Hepatocyte (in vitro differentiated cells): ENCODE data around the gene CNKSR1. TPM values are rescaled to one million over a fixed set of nuclear protein-coding genes. Genes with fewer than 3 reads are reported as not detected.

ENCODE experiments used
- DNase-seq: peaks from one replicate; pipeline ENCODE4 v3.0.0-alpha.2; 2016; ENCODE audit warnings: low spot score
- H2AFZ ChIP-seq: fragments of 200-600 bp; sonication (generic); 2 replicates; pipeline ENCODE4 v1.6.0; 2016; ENCODE audit warnings: antibody characterized with exemption, mild to moderate bottlenecking
- H3K27ac ChIP-seq: fragments of 200-600 bp; sonication (generic); 2 replicates; pipeline ENCODE4 v1.5.1; 2016; ENCODE audit warnings: mild to moderate bottlenecking
- H3K27me3 ChIP-seq: fragments of 200-600 bp; sonication (generic); 2 replicates; pipeline ENCODE4 v1.6.1; 2016
- H3K36me3 ChIP-seq: fragments of 200-600 bp; sonication (generic); replicated peaks from 2 replicates; pipeline ENCODE4 v1.5.1; 2016; ENCODE audit warnings: low read depth; ENCODE audit not compliant: insufficient read depth
- H3K4me1 ChIP-seq: fragments of 200-600 bp; sonication (generic); 2 replicates; pipeline ENCODE4 v1.5.1; 2016; ENCODE audit warnings: mild to moderate bottlenecking, moderate library complexity; ENCODE audit not compliant: insufficient read depth
- H3K4me2 ChIP-seq: fragments of 200-600 bp; sonication (generic); 2 replicates; pipeline ENCODE4 v1.6.0; 2016
- H3K4me3 ChIP-seq: fragments of 200-600 bp; sonication (generic); 2 replicates; pipeline ENCODE4 v1.5.1; 2016; ENCODE audit warnings: mild to moderate bottlenecking
- H3K79me2 ChIP-seq: fragments of 200-600 bp; sonication (generic); 2 replicates; pipeline ENCODE4 v1.6.0; 2017; ENCODE audit warnings: mild to moderate bottlenecking
- H3K9me2 ChIP-seq: fragments of 200-600 bp; sonication (generic); replicated peaks from 2 replicates; pipeline ENCODE4 v1.6.0; 2017; ENCODE audit warnings: mild to moderate bottlenecking; ENCODE audit not compliant: insufficient read depth
- H3K9me3 ChIP-seq: fragments of 200-600 bp; sonication (generic); 2 replicates; pipeline ENCODE4 v1.5.1; 2016; ENCODE audit warnings: low read depth, mild to moderate bottlenecking
- H4K20me1 ChIP-seq: fragments of 200-600 bp; sonication (generic); 2 replicates; pipeline ENCODE4 v1.6.0; 2016; ENCODE audit warnings: mild to moderate bottlenecking; ENCODE audit not compliant: insufficient read depth, poor library complexity, severe bottlenecking
- CTCF ChIP-seq: fragments of 200-600 bp; sonication (generic); IDR thresholded peaks from 2 replicates; pipeline ENCODE4 v1.5.1; 2016; ENCODE audit warnings: antibody characterized with exemption, mild to moderate bottlenecking; ENCODE audit not compliant: poor library complexity
- EZH2 ChIP-seq: fragments of 200-600 bp; sonication (generic); IDR thresholded peaks from 2 replicates; pipeline ENCODE4 v1.6.1; 2016; ENCODE audit warnings: antibody characterized with exemption, mild to moderate bottlenecking, borderline replicate concordance
- EZH2phosphoT487 ChIP-seq: fragments of 200-600 bp; sonication (generic); IDR thresholded peaks from one replicate; pipeline ENCODE4 v1.6.1; 2018; ENCODE audit warnings: antibody characterized with exemption, mild to moderate bottlenecking, low read depth, moderate library complexity; ENCODE audit not compliant: unreplicated experiment, severe bottlenecking
- WGBS: methylation state at CpG from one replicate; pipeline ENCODE4 v1.1.6; 2016; ENCODE audit warnings: low lambda C conversion rate; ENCODE audit errors: missing lambda C conversion rate; 5-methylcytosine and 5-hydroxymethylcytosine counted together
- polyA plus RNA-seq: library from polyadenylated mRNA; unstranded; fragments of >200 nt; fragmentation: Nextera tagmentation; extraction: Ambion mirVana; gene quantifications from 2 replicates; pipeline ENCODE4 v1.2.1, GENCODE V29; 2016
- total RNA-seq: library from RNA; depleted of rRNA; stranded (reverse); fragments of >200 nt; gene quantifications from 2 replicates; pipeline ENCODE4 v1.2.3, GENCODE V29; 2014

Gene CNKSR1
- total RNA-seq, result 13.3 and 18.1 TPM in 2 replicates
- polyA plus RNA-seq, result 31.4 and 38.6 TPM in 2 replicates

GRCh38 chr1:26177182-26177684, at the start of gene CNKSR1:
Gene CNKSR1, plus strand, starts transcription at chr1:26177491. Its CDS starts 57 bp downstream, at chr1:26177548.
- Histone ChIP-seq H3K4me3 (peak within 1 kb of the TSS; percentile 24), H3K27me3 (no peaks in the 10 kb centered on the region), H3K36me3 (no peaks in the 10 kb centered on the region), H3K27ac (peak within 1 kb of the TSS; percentile 95), H2AFZ (peak within 1 kb of the TSS; percentile 44), H4K20me1 (no peaks in the 10 kb centered on the region), H3K79me2 (peaks cover 2% of the 10 kb centered on the region), H3K9me3 (no peaks in the 10 kb centered on the region), H3K4me1 (no peaks in the 10 kb centered on the region), H3K9me2 (no peaks in the 10 kb centered on the region), H3K4me2 (peak within 1 kb of the TSS; percentile 74)
- WGBS, result 27% methylated on average over 21 of the region's 21 CpGs
- peak; percentile 90 for DNase-seq
- TF ChIP-seq CTCF (peak; percentile 28), EZH2phosphoT487 (no peak), EZH2 (no peak)

- no peaks in the 10 kb centered on the region for H3K9me3 ChIP-seq
- no peak overlapping the region for H2AFZ ChIP-seq
- DNase-seq, result no peak
- H3K9me2 ChIP-seq, result no peaks in the 10 kb centered on the region
- H3K27me3 ChIP-seq, result no peaks in the 10 kb centered on the region
- peaks cover 3% of the 10 kb centered on the region for H3K4me1 ChIP-seq
- H3K79me2 ChIP-seq, result peaks cover 2% of the 10 kb centered on the region
- H3K27ac ChIP-seq, result no peak overlapping the region
- H4K20me1 ChIP-seq, result no peaks in the 10 kb centered on the region
- no peak overlapping the region for H3K4me3 ChIP-seq
- 96% methylated on average over 4 of the region's 4 CpGs for WGBS
- no peak for TF ChIP-seq EZH2phosphoT487
- no peak for TF ChIP-seq EZH2
- H3K36me3 ChIP-seq, result no peaks in the 10 kb centered on the region
- H3K4me2 ChIP-seq, result no peak overlapping the region
These were observed 47.5 kb upstream of the CNKSR1 start for GRCh38 chr1:26129778-26130177.

- no peak overlapping the region for H3K4me2 ChIP-seq
- H3K4me1 ChIP-seq, result peaks cover 3% of the 10 kb centered on the region
- no peaks in the 10 kb centered on the region for H3K79me2 ChIP-seq
- no peak overlapping the region for H3K27ac ChIP-seq
- H3K4me3 ChIP-seq, result no peak overlapping the region
- no peaks in the 10 kb centered on the region for H3K27me3 ChIP-seq
- 76% methylated on average over 1 of the region's 1 CpG for WGBS
- H4K20me1 ChIP-seq, result no peaks in the 10 kb centered on the region
- DNase-seq, result no peak
- TF ChIP-seq EZH2phosphoT487 (no peak), EZH2 (no peak)
- no peak overlapping the region for H2AFZ ChIP-seq
- no peaks in the 10 kb centered on the region for H3K36me3 ChIP-seq
- no peaks in the 10 kb centered on the region for H3K9me2 ChIP-seq
- H3K9me3 ChIP-seq, result no peaks in the 10 kb centered on the region
These were observed 46.6 kb upstream of the CNKSR1 start for GRCh38 chr1:26130695-26131094.

GRCh38 chr1:26132128-26132833, 45.0 kb upstream of the CNKSR1 start:
- Histone ChIP-seq H3K9me3 (no peaks in the 10 kb centered on the region), H4K20me1 (no peaks in the 10 kb centered on the region), H3K9me2 (no peaks in the 10 kb centered on the region), H3K79me2 (no peaks in the 10 kb centered on the region), H3K4me3 (no peak overlapping the region), H3K27me3 (no peaks in the 10 kb centered on the region), H3K27ac (no peak overlapping the region), H2AFZ (no peak overlapping the region), H3K4me1 (no peaks in the 10 kb centered on the region), H3K4me2 (no peak overlapping the region), H3K36me3 (no peaks in the 10 kb centered on the region)
- no peak for DNase-seq
- WGBS, result 86% methylated on average over 5 of the region's 5 CpGs
- TF ChIP-seq EZH2phosphoT487 (no peak), EZH2 (no peak), CTCF (no peak)
